Hematopoietic multipotent progenitor cell treated with erythropoietin and hydrocortisone succinate and interleukin-3 and kit ligand, for 6 days (in vitro differentiated cells): Measurements from ENCODE around the gene ARHGAP19.
"Not testable (repeated sequence)": the region's sequence is repeated elsewhere in the genome, so short reads cannot be mapped to it uniquely, and the experiment has no call there.

ENCODE experiments used
- DNase-seq: peaks from one replicate; pipeline ENCODE4 v3.0.0-alpha.2; 2015

ARHGAP19 gene

GRCh38 chr10:97321032-97321803 is 28.8 kb upstream of the ARHGAP19 start:
- DNase-seq = peak; percentile 66

GRCh38 chr10:97320480-97321031 is 28.1 kb upstream of the ARHGAP19 start:
- DNase-seq = no peak

- peak; percentile 84 for DNase-seq
Measured at GRCh38 chr10:97319671-97320479, 27.4 kb upstream of the ARHGAP19 start.

DNA sequence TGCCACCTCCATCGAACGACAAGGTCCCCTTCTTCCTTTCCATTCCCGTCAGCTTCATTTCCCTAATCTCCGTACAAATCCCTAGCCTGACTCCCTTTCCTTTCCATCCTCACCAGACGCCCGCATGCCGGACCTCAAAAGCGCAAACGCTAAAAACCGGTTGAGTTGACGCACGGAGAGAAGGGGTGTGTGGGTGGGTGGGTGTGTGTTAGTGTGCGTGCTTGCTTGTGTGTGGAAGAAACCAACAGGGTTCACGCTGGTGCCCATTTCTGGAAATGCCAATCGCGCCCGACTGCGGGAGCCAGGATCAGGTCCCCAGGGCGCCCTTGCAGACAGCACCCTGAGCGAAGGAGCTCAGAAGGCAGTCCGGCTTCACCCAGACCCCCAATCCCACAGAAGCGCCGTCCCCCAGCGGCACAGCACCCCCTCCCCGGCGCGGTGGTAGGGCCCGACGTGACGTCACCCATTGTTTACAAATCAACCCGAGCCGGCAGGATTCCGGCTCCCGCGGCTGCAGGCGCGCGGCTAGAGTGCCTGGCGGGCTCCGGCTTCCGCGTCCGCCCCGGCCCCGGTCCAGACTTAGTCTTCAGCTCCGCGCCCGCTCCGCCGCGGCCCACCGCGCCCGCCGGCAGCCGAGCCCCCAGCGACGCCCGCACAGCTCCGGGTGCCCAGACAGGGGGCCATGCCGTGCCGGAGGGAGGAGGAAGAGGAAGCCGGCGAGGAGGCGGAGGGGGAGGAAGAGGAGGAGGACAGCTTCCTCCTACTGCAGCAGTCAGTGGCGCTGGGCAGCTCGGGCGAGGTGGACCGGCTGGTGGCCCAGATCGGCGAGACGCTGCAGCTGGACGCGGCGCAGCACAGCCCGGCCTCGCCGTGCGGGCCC is 26.6 kb upstream of the ARHGAP19 start, which contains the start of gene FRAT1:
Gene FRAT1, plus strand, starts transcription at position 500 of the 880 bp plus-strand sequence. Its CDS starts 183 bp downstream, at position 683.
- peak; percentile 92 for DNase-seq

- no peak for DNase-seq
Measured at GRCh38 chr10:97314671-97315070, 22.2 kb upstream of the ARHGAP19 start.

- peak; percentile 86 for DNase-seq
Measured at GRCh38 chr10:97312897-97313296, 20.5 kb upstream of the ARHGAP19 start.

DNA sequence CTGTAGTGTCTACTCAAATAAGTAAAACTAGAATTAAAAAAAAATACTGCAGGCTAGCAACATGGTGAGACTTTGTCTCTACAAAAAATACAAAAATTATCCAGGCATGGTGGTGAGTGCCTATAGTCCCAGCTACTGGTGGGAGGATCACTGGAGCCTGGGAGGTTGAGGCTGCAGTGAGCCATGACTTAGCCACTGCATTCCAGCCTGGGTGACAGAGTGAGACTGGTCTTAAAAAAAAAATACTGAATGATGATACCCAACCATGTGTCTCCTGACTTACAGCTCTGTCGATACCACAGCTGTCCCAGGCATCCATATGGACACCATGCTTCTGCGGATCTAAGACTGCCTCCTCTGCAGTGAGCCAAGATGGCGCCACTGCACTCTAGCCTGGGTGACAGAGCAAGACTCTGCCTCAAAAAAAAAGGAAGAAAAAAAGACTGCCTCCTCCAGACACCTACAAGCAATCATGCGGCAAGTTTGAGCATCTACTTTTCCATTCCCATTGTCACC is 18.7 kb upstream of the ARHGAP19 start:
- DNase-seq = no peak

- DNase-seq = no peak
Measured at GRCh38 chr10:97307866-97308780, 15.7 kb upstream of the ARHGAP19 start.

DNA sequence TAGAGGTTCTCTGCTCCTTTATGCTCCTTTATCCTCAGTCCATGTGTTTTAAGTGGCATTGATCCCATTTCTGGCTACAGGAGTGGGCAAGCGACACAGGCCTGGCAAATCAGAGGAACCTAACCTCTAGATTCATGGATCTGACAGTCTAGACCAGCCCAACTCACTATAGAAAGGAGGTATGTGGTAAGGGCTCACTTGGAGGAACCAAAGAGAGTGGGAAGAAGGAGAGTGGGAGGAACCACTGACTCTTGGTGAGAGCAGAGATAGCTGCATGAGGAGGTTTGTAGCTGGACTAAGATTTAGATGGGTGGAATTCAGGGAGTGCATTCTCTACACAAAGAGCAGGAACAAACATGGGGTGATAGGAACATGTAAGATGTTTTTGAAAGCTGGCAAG is 15.0 kb upstream of the ARHGAP19 start:
- no peak for DNase-seq

- DNase-seq = no peak
Measured at GRCh38 chr10:97302088-97302791, 9.8 kb upstream of the ARHGAP19 start.

DNA sequence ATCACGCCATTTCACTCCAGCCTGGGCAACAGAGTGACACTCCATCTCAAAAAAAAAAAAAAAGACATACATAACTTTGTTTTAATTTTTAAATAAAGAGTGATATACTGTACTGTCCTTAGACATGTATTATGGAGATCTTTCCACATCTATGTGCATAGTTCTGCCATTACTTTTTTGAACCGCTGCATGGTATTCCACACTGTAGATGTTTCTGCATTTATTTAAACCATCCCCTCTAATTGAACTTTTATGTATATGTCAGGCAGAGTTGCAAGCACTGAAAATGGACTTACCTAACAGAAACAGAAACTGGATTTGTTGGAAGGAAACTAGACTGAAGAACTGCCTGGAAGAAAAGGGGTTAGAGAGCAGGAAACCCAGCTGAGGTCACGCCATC is 8.5 kb upstream of the ARHGAP19 start:
- no peak for DNase-seq

DNA sequence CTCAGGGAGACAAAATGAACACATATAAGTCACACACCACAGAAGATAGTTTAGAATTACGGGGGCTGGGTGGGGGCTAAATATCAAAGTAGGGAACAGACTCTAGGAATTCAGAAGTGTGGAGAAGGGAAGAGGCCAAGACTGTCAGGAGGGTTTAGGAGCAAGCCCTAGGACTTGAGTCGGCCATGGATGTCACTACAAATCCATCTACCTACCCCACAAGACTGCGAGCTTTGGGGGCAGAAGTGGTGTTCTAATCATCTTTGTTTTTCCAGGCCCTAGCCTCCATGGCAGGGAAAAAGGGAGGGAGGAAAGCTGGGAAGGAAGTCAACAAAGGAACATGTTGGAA is 5.8 kb upstream of the ARHGAP19 start:
- DNase-seq = no peak

GRCh38 chr10:97297556-97298222 is 5.3 kb upstream of the ARHGAP19 start:
- DNase-seq = peak; percentile 81

DNA sequence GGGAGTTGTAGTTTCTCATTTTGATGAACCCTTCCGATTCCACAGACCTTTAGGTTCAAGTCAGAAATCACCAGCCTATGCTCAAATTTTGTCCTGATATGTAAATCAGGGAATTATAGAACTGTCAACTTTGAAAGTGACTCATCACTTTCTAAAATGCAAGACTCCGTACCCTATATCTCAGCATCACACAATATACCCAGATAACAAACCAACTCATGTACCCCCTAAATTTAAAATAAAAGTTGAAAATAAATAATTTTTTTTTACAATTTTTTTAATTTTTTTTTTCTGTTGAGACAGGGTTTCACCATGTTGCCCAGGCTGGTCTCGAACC is 393 bp upstream of the ARHGAP19 start:
- no peak for DNase-seq

- no peak for DNase-seq
Measured at GRCh38 chr10:97291357-97292096, 910 bp downstream of the ARHGAP19 start.

DNA sequence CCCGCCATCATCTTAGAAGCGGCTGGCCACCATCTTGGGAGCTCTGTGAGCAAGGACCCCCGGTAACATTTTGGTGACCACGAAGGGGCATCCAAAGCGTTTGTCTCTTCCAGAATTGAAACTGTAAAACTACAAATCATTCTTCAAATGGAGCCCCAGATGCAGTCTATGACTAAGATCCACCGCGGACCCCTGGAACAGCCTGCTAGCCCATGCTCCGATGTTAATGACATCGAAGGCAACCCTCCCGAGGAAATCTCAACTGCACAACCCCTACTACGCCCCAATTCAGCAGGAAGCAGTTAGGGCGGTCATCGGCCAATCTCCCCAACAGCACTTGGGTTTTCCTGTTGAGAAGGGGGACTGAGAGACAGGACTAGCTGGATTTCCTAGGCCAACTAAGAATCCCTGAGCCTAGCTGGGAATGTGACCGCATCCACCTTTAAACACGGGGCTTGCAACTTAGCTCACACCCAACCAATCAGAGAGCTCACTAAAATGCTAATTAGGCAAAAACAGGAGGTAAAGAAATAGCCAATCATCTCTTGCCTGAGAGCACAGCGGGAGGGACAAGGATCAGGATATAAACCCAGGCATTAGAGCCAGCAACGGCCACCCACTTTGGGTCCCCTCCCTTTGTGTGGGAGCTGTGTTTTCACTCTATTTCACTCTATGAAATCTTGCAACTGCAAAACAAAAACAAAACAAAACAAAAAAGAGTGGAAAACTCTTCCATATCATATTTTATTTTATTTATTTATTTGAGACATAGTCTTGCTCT is 1.7 kb downstream of the ARHGAP19 start:
- not testable (repeated sequence) for DNase-seq

DNA sequence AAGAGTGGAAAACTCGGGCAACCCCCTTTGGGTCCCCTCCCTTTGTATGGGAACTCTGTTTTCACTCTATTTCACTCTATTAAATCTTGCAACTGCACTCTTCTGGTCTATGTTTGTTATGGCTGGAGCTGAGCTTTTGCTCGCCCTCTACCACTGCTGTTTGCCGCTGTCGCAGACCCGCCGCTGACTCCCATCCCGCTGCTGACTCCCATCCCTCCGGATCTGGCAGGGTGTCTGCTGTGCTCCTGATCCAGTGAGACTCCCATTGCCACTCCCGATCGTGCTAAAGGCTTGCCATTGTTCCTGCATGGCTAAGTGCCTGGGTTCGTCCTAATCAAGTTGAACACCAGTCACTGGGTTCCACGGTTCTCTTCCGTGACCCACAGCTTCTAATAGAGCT is 2.4 kb downstream of the ARHGAP19 start:
- not testable (repeated sequence) for DNase-seq

DNA sequence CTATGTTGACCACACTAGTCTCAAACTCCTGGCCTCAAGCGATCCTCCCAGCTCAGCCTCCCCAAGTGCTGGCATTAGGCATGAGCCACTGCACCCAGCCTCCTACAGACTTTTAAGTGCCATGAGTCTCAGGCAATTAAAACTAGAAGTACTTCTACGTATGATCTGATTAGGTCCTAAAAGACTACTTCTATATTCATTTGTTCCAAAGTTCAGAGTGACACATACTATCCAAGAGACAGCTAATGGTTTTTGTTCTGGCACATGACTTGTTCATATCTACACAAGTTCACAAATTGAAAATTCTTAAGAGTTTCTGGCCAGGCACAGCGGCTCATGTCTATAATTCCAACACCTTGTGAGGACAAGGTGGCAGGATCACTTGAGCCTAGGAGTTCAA is 11.7 kb downstream of the ARHGAP19 start:
- DNase-seq = no peak
